SK-N-SH treated with all-trans-retinoic acid at 6 μM for 48 hours (cell line): Measurements from ENCODE around the gene EPHA6.

Experiments used
- OSR1 ChIP-seq: fragments of 250-450 bp; sonication (Bioruptor Pico); IDR thresholded peaks from 2 replicates; pipeline ENCODE4 v1.8.0; 2022; ENCODE audit warnings: moderate library complexity, mild to moderate bottlenecking, inconsistent platforms
- RARB ChIP-seq: fragments of 250-450 bp; sonication (Bioruptor Pico); IDR thresholded peaks from 2 replicates; pipeline ENCODE4 v1.8.0; 2021; ENCODE audit warnings: mild to moderate bottlenecking, moderate library complexity
- TOX ChIP-seq: fragments of 250-450 bp; sonication (Bioruptor Pico); IDR thresholded peaks from 2 replicates; pipeline ENCODE4 v1.8.0; 2021; ENCODE audit warnings: mild to moderate bottlenecking, moderate library complexity, borderline replicate concordance
- ZFP3 ChIP-seq: fragments of 250-450 bp; sonication (Bioruptor Pico); IDR thresholded peaks from 2 replicates; pipeline ENCODE4 v1.5.0; 2020; ENCODE audit warnings: mild to moderate bottlenecking, moderate library complexity
- ZNF8 ChIP-seq: fragments of 450-650 bp; formaldehyde crosslinking; IDR thresholded peaks from 2 replicates; pipeline ENCODE4 v1.5.0; 2020; ENCODE audit warnings: mild to moderate bottlenecking, moderate library complexity

DNA sequence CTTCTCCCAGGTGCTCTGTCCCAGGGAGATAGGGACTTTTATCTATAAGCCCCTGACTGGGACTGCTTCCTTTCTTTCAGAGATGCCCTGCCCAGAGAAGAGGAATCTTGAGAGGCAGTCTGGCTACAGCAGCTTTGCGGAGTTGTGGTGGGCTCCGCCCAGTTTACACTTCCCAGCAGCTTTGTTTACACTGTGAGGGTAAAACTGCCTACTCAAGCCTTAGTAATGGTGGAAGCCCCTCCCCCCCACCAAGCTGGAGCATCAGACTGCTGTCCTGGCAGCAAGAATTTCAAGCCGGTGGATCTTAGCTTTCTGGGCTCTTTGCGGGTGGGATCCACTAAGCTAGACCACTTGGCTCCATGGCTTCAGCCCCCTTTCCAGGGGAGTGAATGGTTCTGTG is 696.4 kb downstream of the EPHA6 start:
- TF ChIP-seq TOX (CRISPR knock-in tag) (no peak), OSR1 (no peak), ZFP3 (no peak), RARB (CRISPR knock-in tag) (no peak), ZNF8 (CRISPR knock-in tag) (no peak)
